Esophagus squamous epithelium (tissue), 4 donors: Measurements from ENCODE around the gene NDFIP1.

ENCODE experiments used
- CTCF ChIP-seq, 6 experiments: fragments of 450-650 bp in 4 of 6; fragments of 200-600 bp in 2 of 6; sonication (generic) in 2 of 6; IDR thresholded peaks; one replicate each; pipeline ENCODE4 v1.5.1; 2016 to 2019; ENCODE audit warnings: antibody characterized with exemption in 6 of 6, mild to moderate bottlenecking in 4 of 6, moderate library complexity in 4 of 6
- POLR2A ChIP-seq, 4 donors: fragments of 450-650 bp; IDR thresholded peaks; one replicate each; pipeline ENCODE4 v1.6.1; 2017; ENCODE audit warnings: antibody characterized with exemption in 4 of 4, mild to moderate bottlenecking in 4 of 4, moderate library complexity in 3 of 4

- TF ChIP-seq CTCF (IDR thresholded peaks at IDR 0.05): no peak
- TF ChIP-seq POLR2A (IDR thresholded peaks at IDR 0.05): no peak
Observed at GRCh38 chr5:142159354-142159753, 50.8 kb downstream of the NDFIP1 start.
